GM18498 (cell line): ENCODE data around the gene ABLIM2.

Source experiments
- ATAC-seq: cut with Tn5 transposase; IDR thresholded peaks from one replicate; pipeline ENCODE4 v1.9.1; 2021; ENCODE audit warnings: mild to moderate bottlenecking, moderate library complexity; ENCODE audit not compliant: unreplicated experiment

The ABLIM2 gene

GRCh38 chr4:8088966-8089491, 69.6 kb downstream of the ABLIM2 start:
- no peak for ATAC-seq

GRCh38 chr4:8087921-8088495, 70.6 kb downstream of the ABLIM2 start:
- no peak for ATAC-seq

- ATAC-seq = no peak
These were observed 71.7 kb downstream of the ABLIM2 start for GRCh38 chr4:8086783-8087445.

GRCh38 chr4:8085491-8086117, 73.0 kb downstream of the ABLIM2 start:
- no peak for ATAC-seq

- ATAC-seq = no peak
These were observed 73.7 kb downstream of the ABLIM2 start for GRCh38 chr4:8084712-8085490.

DNA sequence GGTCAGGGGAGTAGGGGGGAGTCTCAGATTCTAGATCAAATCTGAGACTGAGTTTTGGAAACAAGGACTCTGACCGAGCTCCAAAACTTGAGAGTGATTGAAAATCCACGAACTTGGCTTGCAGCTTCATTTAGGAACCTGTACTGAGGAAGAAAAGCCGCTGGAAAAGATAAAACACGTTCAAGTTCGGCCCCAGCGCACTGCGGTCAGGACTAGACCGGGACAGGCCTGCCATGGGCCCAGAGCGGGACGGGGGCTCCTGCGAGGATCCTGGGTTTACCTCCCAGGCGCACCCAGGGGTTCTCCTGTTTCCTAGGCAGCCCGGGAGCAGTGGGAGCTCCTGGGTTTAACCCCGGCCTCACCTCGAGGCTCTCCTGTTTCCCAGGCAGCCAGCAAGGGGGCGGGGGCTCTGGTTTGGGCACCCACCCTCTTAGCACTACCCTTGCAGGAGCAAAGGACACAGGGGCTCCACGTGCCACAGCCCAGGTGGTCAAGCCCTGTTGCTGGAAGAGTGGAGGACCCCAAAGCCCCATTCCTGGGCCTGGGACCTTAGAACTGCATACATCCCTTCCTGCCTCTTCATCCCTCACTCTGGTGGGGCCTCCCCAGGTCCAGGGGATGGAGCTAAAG, 74.5 kb downstream of the ABLIM2 start:
- ATAC-seq = no peak

GRCh38 chr4:8083086-8083825, 75.4 kb downstream of the ABLIM2 start:
- no peak for ATAC-seq

DNA sequence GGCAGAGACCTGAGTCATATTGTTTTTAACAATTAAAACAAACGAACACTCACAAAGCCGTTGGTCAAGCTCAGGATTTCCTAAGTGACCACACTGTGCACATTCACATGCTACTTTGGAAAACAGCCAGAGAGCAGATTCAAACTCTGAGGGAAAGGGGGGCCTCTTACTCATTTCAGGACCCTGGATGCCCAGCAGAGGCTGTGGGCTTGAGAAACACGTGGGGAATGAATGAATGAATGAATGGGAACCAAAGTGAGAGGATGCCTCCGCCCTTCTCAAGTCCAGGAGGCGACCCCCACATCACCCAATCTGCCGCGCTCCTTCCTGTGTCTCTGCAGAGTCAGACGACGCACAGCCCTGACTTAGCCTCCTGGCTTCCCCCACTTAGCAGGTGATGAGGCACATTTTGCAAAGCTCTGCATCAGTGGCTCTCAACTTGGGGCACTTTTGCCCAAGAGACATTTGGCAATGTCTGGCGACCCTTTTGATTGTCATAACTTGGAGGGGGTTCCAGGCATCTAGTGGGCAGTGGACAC, 76.0 kb downstream of the ABLIM2 start:
- ATAC-seq = no peak

DNA sequence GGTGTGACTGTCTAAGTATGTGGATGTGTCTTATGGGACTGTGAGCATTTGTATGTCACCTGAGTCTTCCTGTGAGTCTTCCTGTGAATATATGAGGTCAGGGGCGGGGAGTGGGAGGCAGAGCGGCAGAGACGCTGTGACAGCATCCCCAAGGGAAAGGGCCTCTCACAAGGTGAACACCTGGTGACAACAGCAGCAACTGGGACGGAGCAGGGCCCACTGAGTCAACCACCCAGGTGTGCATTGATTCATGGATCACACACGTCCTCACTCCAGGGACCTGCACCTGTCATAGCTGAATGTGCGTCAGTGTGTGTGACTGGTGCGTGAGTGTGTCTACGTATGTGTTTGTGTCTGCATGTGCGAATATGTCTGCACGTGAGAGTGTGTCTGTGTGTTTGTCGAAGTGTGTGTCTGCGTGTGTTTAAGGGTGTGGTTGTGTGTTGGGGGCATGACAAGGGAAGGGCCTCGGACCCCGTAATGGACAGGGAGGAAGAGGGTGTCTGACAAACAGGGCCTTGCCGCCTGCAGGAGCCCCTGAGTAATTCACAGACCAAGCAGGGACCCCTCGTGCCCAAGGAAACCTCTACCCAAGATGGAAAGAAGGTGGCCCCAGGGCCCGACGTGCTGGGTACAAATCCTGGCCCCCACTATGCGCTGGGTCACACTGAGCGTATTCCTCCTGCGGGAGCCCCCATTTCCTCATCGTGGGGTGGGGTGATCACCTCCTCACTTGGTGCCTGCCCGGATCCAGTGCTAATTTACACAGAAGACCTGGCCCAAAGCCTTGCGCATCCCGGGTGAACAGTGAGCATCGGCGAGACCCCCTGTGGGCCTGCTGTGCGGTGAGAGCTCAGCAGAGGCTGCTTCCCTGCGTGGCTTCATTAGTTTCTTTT, 76.7 kb downstream of the ABLIM2 start:
- no peak for ATAC-seq

- ATAC-seq = no peak
These were observed 77.4 kb downstream of the ABLIM2 start for GRCh38 chr4:8081171-8081570.

GRCh38 chr4:8080754-8081065, 77.9 kb downstream of the ABLIM2 start:
- ATAC-seq = no peak

- ATAC-seq = no peak
These were observed 78.5 kb downstream of the ABLIM2 start for GRCh38 chr4:8079916-8080753.

GRCh38 chr4:8079031-8079885, 79.4 kb downstream of the ABLIM2 start:
- ATAC-seq = no peak

GRCh38 chr4:8078610-8079015, 80.0 kb downstream of the ABLIM2 start:
- no peak for ATAC-seq

- no peak for ATAC-seq
These were observed 80.5 kb downstream of the ABLIM2 start for GRCh38 chr4:8078109-8078494.

DNA sequence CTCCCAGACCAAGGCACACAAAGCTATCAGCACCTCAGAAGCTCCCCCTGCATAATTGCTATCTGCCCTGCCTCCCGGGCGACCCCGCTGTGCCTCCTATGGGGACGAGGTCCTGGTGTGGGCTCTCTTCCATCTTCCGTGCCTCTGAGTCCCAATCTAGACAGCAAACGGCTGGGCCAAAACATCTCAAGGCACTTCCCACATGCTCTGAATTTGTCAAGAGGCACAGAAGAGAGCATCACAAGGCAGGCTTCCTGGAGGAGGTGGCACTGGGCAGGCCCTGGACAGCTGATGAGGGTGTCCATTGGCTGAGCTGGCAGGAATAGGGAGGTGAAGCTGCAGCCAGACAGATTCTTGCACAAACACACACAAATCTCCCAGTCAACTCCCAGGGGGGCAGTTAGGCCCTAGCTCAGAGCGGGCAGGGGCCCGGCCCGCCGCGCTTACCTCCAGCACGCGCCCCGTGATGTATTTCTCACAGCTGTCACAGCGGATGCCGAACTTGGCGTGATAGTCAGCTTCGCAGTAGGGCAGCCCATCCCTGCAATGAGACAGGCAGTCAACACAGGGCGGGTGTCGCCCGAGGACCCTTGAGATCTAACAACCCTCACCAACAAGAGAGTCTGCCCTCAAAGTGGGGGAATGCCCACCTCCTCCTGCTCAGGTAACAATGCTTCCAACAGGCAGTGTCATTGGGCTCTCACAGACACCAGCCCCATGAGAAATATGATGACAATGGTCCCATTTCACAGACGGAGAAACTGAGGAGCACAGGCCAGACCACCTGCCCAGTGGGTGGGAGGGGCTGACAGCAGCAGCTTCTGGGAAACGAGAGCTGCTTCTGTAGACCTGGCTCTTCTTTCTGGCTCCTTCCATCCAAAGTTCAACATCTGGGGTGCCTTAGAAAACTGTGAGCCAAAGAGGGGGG, 81.2 kb downstream of the ABLIM2 start:
- ATAC-seq = no peak
